HFF-Myc (cell line): Measurements from ENCODE around the gene CIDEC.

Source experiments
- DNase-seq: peaks from one replicate; pipeline ENCODE4 v3.0.0-alpha.2; 2011; ENCODE audit warnings: low read depth; ENCODE audit errors: extremely low read depth
- H3K4me3 ChIP-seq: replicated peaks from 2 replicates; pipeline ENCODE4 v1.5.1; 2011; ENCODE audit warnings: low read depth, mild to moderate bottlenecking, control low read depth, low read length
- TF ChIP-seq, protein P1 (sequence below): IDR thresholded peaks from 2 replicates; pipeline ENCODE4 v1.5.1; 2012; ENCODE audit warnings: mild to moderate bottlenecking, low read depth, low read length, control low read depth; ENCODE audit errors: missing control alignments

The CIDEC gene

DNA sequence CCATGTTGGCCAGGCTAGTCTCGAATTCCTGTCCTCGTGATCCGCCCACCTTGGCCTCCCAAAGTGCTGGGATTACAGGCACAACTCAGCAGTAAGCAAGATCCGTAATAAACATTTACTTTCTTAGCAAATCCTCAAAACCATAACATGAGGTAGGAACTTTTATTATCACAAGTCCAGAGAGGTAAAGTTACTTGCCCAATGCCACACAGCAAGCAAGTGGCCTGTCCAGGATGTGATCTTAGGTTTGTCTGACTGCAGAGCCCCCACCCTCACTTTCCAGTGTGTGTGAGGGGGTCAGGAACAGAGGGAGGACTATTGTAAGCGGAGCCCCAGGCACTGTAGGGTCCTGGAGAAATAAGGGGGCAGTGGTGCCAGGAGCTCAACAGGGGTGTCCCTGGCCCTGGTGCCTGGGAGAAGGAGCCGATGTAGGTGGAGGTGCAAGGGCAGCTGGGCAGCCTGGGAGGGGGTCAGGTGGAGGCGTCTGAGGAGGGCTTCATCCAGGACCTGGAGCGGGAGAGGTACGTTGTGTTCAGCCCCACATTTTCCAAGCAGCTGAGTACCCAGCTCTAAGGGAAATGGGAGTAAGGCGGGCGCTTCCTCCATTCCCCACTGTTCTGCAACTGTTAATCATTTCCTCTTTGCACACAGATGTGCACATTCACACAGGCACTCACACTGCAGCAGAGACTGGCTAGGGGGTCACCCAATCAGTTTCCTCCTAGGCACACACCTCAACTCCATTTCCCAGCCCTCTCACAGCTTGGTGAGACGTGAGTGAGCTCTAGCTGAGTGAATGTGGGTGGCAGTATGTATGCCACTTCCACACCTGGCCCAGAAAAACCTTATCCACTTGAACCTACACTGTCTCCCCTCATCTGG, 42.1 kb downstream of the CIDEC start:
- no peak overlapping the region for H3K4me3 ChIP-seq
- no peak for DNase-seq
- TF ChIP-seq, protein P1, sequence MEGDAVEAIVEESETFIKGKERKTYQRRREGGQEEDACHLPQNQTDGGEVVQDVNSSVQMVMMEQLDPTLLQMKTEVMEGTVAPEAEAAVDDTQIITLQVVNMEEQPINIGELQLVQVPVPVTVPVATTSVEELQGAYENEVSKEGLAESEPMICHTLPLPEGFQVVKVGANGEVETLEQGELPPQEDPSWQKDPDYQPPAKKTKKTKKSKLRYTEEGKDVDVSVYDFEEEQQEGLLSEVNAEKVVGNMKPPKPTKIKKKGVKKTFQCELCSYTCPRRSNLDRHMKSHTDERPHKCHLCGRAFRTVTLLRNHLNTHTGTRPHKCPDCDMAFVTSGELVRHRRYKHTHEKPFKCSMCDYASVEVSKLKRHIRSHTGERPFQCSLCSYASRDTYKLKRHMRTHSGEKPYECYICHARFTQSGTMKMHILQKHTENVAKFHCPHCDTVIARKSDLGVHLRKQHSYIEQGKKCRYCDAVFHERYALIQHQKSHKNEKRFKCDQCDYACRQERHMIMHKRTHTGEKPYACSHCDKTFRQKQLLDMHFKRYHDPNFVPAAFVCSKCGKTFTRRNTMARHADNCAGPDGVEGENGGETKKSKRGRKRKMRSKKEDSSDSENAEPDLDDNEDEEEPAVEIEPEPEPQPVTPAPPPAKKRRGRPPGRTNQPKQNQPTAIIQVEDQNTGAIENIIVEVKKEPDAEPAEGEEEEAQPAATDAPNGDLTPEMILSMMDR: no peak

DNA sequence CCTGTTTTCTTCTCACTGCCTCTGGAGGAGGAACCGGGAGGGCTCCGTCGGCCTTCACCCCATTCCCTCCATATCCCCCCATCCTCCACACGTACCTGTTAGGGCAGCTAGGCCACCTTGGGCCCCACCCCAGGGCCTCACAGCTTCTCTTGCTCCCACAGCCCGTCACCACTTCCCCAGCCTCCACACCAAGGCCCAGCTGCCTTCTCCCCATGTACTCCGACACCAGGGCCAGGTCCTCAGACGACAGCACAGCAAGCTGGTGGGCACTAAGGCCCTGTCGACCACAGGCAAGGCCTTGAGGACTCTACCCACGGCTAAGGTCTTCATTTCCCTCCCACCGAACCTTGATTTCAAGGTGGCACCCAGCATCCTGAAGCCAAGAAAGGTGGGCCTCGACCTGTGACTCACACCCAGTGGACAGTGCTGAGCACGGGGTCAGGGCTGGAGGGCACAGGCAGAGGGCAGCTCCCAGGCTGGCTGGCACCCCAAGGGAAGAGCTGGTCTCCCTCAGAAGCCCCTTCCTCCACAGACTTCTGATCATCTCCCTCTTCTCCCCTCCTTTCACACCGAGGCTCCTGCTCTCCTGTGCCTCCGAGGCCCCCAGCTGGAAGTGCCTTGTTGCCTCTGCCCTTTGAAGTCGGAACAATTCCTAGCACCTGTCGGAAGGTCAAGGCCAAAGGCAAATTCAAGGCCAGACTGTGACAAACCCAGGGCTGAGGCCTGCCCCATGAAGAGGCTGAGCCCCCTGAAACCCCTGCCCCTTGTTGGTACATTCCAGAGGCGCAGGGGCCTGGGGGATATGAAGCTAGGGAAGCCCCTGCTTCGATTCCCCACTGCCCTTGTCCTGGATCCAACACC, 45.3 kb downstream of the CIDEC start:
- no peak for DNase-seq
- H3K4me3 ChIP-seq: no peak overlapping the region
- TF ChIP-seq, protein P1: no peak

DNA sequence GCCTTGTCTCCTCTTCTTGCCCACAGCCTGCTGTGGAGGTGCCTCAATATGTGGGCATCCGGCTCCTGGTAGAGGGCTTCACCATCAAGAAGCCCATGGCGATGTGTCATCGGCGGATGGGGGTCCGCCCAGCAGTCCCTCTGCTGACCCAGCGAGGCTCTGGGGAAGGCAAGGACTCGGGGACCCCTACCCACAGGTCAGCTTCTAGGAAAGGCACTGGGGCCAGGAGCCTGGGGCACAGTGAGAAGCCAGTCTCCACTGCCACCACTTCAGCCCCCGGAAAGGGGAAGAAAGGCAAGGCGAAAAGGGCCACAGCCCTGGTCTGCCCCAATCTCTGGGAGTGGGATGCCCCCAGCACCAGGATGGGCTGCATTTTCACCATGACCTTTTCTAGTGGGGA, 47.0 kb downstream of the CIDEC start:
- no peak overlapping the region for H3K4me3 ChIP-seq
- DNase-seq: no peak
- TF ChIP-seq, protein P1: no peak

DNA sequence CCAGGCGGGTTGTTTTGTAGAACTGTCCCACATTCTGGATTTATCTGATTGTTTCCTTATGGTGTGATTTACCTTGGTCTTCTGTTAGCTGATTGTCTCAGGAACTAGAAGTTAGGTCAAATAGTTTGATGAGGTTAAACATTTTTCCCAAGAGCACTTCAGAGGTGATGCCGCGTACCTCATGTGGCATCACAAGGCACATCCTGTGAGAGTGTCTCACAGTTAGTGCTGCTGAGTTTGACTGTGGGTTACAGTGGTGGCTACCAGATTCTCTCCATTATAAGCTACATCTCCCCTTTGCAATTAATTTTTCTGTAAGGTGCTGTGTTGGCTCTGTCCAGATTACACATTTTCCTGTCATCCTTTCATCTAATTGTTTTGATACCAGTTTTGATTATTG, 48.8 kb downstream of the CIDEC start:
- TF ChIP-seq, protein P1: no peak
- no peak overlapping the region for H3K4me3 ChIP-seq
- no peak for DNase-seq

DNA sequence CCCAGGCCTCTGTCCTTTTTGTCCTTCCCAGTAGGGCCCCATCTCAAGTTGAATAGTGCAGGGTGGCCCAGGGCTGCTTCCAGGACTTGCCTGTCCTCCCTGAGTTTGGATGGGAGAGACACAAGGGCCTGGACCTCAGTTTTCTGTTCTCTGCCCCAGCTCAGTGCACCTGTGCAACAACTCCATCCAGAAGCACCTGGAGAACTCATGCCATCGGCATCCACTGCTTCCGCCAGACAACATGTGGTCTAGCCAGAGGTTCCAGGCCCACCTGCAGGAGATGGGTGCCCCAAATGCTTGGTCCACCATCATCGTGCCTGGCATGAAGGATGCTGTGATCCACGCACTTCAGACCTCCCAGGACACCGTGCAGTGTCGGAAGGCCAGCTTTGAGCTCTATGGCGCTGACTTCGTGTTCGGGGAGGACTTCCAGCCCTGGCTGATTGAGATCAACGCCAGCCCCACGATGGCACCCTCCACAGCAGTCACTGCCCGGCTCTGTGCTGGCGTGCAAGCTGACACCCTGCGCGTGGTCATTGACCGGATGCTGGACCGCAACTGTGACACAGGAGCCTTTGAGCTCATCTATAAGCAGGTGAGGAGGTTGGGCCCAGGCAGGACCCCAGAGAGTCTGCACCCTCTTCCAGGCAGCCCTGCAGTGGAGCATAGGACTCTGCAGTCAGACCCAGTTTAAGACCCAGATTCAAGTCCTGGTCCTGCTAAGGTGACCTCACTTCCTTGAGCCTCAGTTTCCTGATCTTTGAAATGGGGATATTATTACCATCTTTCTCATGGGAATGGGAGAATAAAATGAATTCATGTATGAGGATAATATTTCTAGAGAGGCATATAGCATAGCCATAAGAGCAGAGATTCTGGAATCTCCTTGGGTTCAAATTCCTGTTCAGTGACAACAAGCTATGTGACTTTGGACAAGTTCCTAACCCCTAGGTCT, 51.0 kb downstream of the CIDEC start:
- H3K4me3 ChIP-seq: no peak overlapping the region
- no peak for DNase-seq
- TF ChIP-seq, protein P1: no peak
